K562 (cell line): ENCODE measurements around the gene COL9A3. TPM values are rescaled to one million over a fixed set of nuclear protein-coding genes. Genes with fewer than 3 reads are reported as not detected.

Experiments
- CBFA2T3 ChIP-seq: fragments of 450-650 bp; IDR thresholded peaks from 2 replicates; pipeline ENCODE4 v1.6.1; 2017
- CC2D1A ChIP-seq: fragments of 450-650 bp; IDR thresholded peaks from 2 replicates; pipeline ENCODE4 v1.6.1; 2017; ENCODE audit warnings: mild to moderate bottlenecking
- HNRNPH1 ChIP-seq: fragments of 200-400 bp; formaldehyde crosslinking; optimal IDR thresholded peaks from 2 replicates; pipeline ENCODE3; 2017; ENCODE audit warnings: low read depth, mild to moderate bottlenecking, low read length, moderate library complexity
- HNRNPK ChIP-seq: fragments of 200-400 bp; formaldehyde crosslinking; IDR thresholded peaks from one replicate; pipeline ENCODE4 v1.6.1; 2018; ENCODE audit warnings: mild to moderate bottlenecking, low read depth, low read length; ENCODE audit not compliant: poor library complexity, severe bottlenecking
- POLR2B ChIP-seq: fragments of 450-650 bp; IDR thresholded peaks from 2 replicates; pipeline ENCODE4 v1.6.1; 2018; ENCODE audit warnings: low read depth; ENCODE audit not compliant: partially characterized antibody
- TEAD2 ChIP-seq: fragments of 450-650 bp; IDR thresholded peaks from 2 replicates; pipeline ENCODE4 v1.6.1; 2016; ENCODE audit warnings: missing genetic modification characterization, control low read depth, missing compliant biosample characterization
- YY1 ChIP-seq, 3 experiments: IDR thresholded peaks; 2 replicates each; pipeline ENCODE4 v1.6.1; 2011; ENCODE audit warnings: low read length in 2 of 3, mild to moderate bottlenecking in 2 of 3, moderate library complexity in 2 of 3, borderline replicate concordance in 1 of 3, control low read depth in 1 of 3, low read depth in 1 of 3; ENCODE audit not compliant: insufficient read depth in 3 of 3, insufficient replicate concordance in 2 of 3, control insufficient read depth in 1 of 3, insufficient read length in 1 of 3; ENCODE audit errors: extremely low read depth in 1 of 3
- ZBTB1 ChIP-seq: sonication (generic); formaldehyde crosslinking; IDR thresholded peaks from 2 replicates; pipeline ENCODE4 v1.8.1; 2023; ENCODE audit warnings: missing genetic modification reagents, low read depth, mild to moderate bottlenecking, borderline replicate concordance
- polyA plus RNA-seq, 8 experiments: library from polyadenylated mRNA; depleted of rRNA in 4 of 8; stranded (reverse) in 5 of 8; unstranded in 3 of 8; fragments of >200 nt; fragmentation: Nextera tagmentation in 2 of 8; fragmentation: Illumina TruSeq in 1 of 8; extraction: Ambion mirVana in 2 of 8; extraction: Trizol in 1 of 8; gene quantifications; 2 replicates each; pipeline versions ENCODE4 v1.2.1 to v1.2.3, GENCODE V29; 2011 to 2014; ENCODE audit warnings: inconsistent platforms in 1 of 8, missing spikeins in 1 of 8
- total RNA-seq, 7 experiments: library from RNA; depleted of rRNA in 6 of 7; stranded (reverse); fragments of >200 nt in 6 of 7; fragmentation: Illumina TruSeq in 2 of 7; extraction: Trizol in 2 of 7; gene quantifications; 2 replicates each; pipeline versions ENCODE4 v1.2.1 to v1.2.3, GENCODE V29; 2011 to 2021; ENCODE audit warnings: low replicate concordance in 1 of 7
- TF ChIP-seq, protein P1 (sequence below), 2 experiments: fragments of 450-650 bp; IDR thresholded peaks; 2 replicates each; pipeline ENCODE4 v1.6.1; 2018; ENCODE audit warnings: mild to moderate bottlenecking in 2 of 2, low read depth in 1 of 2; ENCODE audit not compliant: partially characterized antibody in 2 of 2
- TF ChIP-seq, protein P2 (sequence below): sonication (generic); formaldehyde crosslinking; IDR thresholded peaks from 2 replicates; pipeline ENCODE4 v1.8.0; 2022; ENCODE audit warnings: mild to moderate bottlenecking, missing genetic modification reagents

Gene COL9A3
- total and polyA plus RNA-seq, 9 of the 15 experiments (the other 6 are each of a cell fraction or from before 2014, with no cell fraction given): 0.14 to 3.6 (median 0.88) TPM; not detected in 1

DNA sequence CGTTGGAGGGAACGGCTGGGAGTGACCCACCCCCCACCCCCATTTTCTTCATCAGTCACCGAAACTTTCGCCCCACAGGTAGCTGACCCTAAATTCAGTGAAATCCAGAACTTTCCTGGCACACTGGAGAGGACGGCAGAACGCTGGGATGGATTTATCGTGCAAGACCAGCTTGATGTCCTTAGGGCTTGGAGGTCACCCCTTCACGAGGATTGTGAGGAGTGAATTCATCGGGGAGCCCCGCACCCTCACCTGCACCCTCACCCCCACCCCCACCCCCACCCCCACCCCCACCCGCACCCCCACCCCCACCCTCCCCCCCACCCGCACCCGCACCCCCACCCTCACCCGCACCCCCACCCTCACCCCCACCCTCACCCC lies 58.1 kb downstream of the COL9A3 start (continued):
- TF ChIP-seq, protein P1, sequence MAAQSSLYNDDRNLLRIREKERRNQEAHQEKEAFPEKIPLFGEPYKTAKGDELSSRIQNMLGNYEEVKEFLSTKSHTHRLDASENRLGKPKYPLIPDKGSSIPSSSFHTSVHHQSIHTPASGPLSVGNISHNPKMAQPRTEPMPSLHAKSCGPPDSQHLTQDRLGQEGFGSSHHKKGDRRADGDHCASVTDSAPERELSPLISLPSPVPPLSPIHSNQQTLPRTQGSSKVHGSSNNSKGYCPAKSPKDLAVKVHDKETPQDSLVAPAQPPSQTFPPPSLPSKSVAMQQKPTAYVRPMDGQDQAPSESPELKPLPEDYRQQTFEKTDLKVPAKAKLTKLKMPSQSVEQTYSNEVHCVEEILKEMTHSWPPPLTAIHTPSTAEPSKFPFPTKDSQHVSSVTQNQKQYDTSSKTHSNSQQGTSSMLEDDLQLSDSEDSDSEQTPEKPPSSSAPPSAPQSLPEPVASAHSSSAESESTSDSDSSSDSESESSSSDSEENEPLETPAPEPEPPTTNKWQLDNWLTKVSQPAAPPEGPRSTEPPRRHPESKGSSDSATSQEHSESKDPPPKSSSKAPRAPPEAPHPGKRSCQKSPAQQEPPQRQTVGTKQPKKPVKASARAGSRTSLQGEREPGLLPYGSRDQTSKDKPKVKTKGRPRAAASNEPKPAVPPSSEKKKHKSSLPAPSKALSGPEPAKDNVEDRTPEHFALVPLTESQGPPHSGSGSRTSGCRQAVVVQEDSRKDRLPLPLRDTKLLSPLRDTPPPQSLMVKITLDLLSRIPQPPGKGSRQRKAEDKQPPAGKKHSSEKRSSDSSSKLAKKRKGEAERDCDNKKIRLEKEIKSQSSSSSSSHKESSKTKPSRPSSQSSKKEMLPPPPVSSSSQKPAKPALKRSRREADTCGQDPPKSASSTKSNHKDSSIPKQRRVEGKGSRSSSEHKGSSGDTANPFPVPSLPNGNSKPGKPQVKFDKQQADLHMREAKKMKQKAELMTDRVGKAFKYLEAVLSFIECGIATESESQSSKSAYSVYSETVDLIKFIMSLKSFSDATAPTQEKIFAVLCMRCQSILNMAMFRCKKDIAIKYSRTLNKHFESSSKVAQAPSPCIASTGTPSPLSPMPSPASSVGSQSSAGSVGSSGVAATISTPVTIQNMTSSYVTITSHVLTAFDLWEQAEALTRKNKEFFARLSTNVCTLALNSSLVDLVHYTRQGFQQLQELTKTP (IDR thresholded peaks at IDR 0.05; ENCODE audit: low read depth in 1 of 2, partially characterized antibody in 2 of 2): no peak
- TF ChIP-seq TEAD2 (tag) (no peak), HNRNPK (peak; percentile 36), CC2D1A (no peak), YY1 (IDR thresholded peaks at IDR 0.05; ENCODE audit: borderline replicate concordance in 1 of 3, control insufficient read depth in 1 of 3, extremely low read depth in 1 of 3, insufficient read depth in 3 of 3, insufficient read length in 1 of 3, insufficient replicate concordance in 2 of 3, low read depth in 1 of 3, low read length in 2 of 3) (no peak), ZBTB1 (CRISPR knock-in tag) (no peak), HNRNPH1 (no peak), CBFA2T3 (peak; percentile 16; the same call in 1 of the 2 replicates), POLR2B (no peak)
- TF ChIP-seq, protein P2, sequence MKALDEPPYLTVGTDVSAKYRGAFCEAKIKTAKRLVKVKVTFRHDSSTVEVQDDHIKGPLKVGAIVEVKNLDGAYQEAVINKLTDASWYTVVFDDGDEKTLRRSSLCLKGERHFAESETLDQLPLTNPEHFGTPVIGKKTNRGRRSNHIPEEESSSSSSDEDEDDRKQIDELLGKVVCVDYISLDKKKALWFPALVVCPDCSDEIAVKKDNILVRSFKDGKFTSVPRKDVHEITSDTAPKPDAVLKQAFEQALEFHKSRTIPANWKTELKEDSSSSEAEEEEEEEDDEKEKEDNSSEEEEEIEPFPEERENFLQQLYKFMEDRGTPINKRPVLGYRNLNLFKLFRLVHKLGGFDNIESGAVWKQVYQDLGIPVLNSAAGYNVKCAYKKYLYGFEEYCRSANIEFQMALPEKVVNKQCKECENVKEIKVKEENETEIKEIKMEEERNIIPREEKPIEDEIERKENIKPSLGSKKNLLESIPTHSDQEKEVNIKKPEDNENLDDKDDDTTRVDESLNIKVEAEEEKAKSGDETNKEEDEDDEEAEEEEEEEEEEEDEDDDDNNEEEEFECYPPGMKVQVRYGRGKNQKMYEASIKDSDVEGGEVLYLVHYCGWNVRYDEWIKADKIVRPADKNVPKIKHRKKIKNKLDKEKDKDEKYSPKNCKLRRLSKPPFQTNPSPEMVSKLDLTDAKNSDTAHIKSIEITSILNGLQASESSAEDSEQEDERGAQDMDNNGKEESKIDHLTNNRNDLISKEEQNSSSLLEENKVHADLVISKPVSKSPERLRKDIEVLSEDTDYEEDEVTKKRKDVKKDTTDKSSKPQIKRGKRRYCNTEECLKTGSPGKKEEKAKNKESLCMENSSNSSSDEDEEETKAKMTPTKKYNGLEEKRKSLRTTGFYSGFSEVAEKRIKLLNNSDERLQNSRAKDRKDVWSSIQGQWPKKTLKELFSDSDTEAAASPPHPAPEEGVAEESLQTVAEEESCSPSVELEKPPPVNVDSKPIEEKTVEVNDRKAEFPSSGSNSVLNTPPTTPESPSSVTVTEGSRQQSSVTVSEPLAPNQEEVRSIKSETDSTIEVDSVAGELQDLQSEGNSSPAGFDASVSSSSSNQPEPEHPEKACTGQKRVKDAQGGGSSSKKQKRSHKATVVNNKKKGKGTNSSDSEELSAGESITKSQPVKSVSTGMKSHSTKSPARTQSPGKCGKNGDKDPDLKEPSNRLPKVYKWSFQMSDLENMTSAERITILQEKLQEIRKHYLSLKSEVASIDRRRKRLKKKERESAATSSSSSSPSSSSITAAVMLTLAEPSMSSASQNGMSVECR: 0 out of 2 replicates have a peak, but pooled peaks have one; percentile 24
